Measurements from ENCODE around the gene LEKR1.

The LEKR1 gene

DNA sequence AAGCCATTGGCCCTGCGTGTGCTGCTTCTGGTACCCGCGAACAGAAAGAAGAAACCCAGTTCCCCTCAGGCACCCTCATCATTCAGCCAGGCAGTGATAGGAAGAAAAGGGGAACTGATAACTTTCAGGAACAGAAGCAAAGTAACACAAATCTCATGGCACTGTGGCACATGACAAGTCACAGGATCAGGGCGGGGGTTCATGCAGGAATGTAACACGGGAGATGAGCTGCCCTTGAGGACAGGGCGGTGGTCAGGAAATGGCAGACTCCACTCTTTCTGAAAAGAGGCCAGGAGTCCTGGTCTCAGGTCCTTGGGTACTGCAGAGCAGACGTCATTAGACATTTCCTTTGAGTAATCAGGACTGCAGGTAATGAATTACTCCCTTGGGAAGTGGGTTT, 238.2 kb downstream of the LEKR1 start:
- DNase-seq (ENCODE audit: low read depth): peak; percentile 38
- TF ChIP-seq CTCF (IDR thresholded peaks at IDR 0.05; ENCODE audit: low read depth, low read length, missing control alignments): no peak
- H3K4me3 ChIP-seq (ENCODE audit: low read depth, low read length): no peak overlapping the region

DNA sequence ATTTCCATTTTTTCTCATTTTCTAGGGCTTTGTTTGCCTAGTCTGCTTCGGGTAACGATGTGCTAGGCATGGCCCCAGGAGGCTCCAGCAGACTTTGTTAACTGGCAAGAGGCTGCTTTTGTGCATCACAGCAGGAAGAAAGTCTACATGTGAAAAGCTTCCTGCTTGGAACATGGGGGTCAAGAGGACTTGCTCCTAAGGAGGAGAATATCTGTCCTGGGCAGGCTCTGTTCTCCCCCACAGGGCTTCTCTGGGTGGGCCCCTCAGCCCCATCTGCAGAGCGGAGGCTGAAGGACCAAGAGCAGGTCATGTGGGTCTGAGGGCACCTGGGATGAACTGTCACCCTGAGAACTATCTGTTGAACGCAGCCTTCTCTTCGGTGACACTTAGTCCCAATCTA, 239.0 kb downstream of the LEKR1 start:
- no peak overlapping the region for H3K4me3 ChIP-seq (ENCODE audit: low read depth, low read length)
- no peak for DNase-seq (ENCODE audit: low read depth)
- no peak for TF ChIP-seq CTCF (IDR thresholded peaks at IDR 0.05; ENCODE audit: low read depth, low read length, missing control alignments)

GRCh38 chr3:157066335-157067098, 240.4 kb downstream of the LEKR1 start:
- no peak overlapping the region for H3K4me3 ChIP-seq (ENCODE audit: low read depth, low read length)
- DNase-seq (ENCODE audit: low read depth): no peak
- TF ChIP-seq CTCF (IDR thresholded peaks at IDR 0.05; ENCODE audit: low read depth, low read length, missing control alignments): no peak

DNA sequence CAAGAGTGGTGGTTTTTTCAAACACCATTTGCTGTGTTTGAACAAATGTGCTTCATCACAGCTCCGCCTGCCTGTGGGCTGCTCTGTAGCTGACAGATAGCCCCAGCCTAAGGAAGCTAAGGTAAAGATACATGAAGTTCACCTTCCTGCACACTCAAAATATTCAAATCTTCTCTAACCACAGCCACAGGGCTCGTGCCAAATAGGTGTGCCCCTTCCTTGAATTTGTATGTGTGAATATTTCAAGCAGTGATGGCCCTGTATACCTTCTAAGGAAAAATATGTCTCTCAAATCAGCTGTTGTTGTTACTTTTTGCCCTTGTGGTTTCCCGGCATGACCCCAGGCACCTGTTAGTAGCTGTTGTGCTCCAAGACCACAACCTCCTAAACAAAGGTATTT, 241.0 kb downstream of the LEKR1 start:
- DNase-seq (ENCODE audit: low read depth): peak; percentile 35

DNA sequence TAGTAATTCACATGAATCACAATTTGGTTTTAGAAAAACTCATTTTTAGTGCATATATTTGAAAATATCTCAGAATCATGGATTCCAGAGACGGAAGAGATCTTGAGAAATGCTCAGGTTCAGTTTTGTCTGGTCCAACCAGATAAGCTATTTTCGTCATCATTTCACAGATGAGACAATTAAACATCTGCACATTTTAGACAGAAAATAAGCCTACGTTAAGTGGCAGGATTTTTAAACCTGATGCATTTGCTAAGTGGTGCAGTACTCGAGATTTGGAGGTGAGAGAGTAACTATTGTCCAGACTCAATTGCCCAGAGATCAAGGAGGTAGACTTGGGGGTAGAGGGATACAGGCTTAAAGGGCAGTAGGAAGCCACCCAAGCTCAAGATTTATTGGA, 243.3 kb downstream of the LEKR1 start:
- no peak for TF ChIP-seq CTCF (IDR thresholded peaks at IDR 0.05; ENCODE audit: low read depth, low read length, missing control alignments)
- DNase-seq (ENCODE audit: low read depth): no peak
- H3K4me3 ChIP-seq (ENCODE audit: low read depth, low read length): no peak overlapping the region

More for the DNA sequence above, 241.0 kb downstream of the LEKR1 start:
- peak; percentile 18 for TF ChIP-seq CTCF (IDR thresholded peaks at IDR 0.05; ENCODE audit: low read depth, low read length, missing control alignments)
- no peak overlapping the region for H3K4me3 ChIP-seq (ENCODE audit: low read depth, low read length)

DNA sequence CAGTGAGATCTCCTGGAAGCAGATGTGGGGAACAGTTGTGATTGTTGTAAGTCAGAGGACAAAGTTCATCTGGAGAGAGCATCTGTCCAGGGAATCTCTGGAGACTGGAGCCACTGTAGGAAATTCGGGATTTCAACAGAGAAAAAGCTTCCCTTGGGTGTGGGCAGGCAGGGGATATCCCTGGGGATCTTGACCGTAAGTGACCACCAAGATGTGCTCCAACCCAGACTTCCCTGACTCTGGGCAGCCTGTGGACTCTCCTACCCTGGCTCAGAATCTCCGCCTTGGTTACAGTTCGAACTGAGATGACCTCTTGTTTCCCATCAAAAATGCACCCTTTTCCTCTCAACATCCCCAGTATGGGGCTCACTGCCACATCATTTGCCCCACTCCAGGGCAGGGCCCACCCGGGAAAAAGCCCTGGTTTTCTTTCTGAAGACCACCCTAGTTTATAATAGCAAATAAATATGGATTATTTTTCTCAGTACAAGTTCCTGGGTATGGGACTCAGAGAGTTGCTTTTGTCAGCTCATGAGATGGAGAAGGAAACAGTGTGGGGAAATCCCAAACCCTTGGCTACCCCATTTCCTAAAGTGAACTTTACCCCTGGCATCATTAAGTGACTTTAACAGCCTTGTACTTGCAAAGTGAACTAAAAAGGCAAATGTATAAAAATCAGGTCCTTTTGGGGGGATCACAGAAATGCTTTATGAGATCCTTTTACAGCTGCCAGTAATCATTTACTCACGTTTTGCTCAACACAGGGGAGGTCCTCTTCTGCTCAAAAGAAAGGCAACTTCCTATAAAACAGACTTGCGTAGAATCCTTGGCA, 243.9 kb downstream of the LEKR1 start:
- no peak for DNase-seq (ENCODE audit: low read depth)
- TF ChIP-seq CTCF (IDR thresholded peaks at IDR 0.05; ENCODE audit: low read depth, low read length, missing control alignments): no peak
- no peak overlapping the region for H3K4me3 ChIP-seq (ENCODE audit: low read depth, low read length)
